Nephron progenitor cell (in vitro differentiated cells): Measurements from ENCODE around the gene FAM163B.

Experiments used
- DNase-seq: peaks from one replicate; pipeline ENCODE4 v3.0.0; 2021
- H3K27ac Mint-ChIP-seq: 2 replicates; pipeline ENCODE4 v1.8.0; 2021; ENCODE audit warnings: mild to moderate bottlenecking, moderate library complexity, mixed read lengths
- H3K27me3 Mint-ChIP-seq: 2 replicates; pipeline ENCODE4 v1.8.0; 2021; ENCODE audit warnings: mild to moderate bottlenecking, low read depth, mixed read lengths; ENCODE audit not compliant: poor library complexity
- H3K36me3 Mint-ChIP-seq: 2 replicates; pipeline ENCODE4 v1.8.0; 2021; ENCODE audit warnings: low read depth, mixed read lengths
- H3K4me1 Mint-ChIP-seq: 2 replicates; pipeline ENCODE4 v1.8.0; 2021; ENCODE audit warnings: mixed read lengths
- H3K4me3 Mint-ChIP-seq: 2 replicates; pipeline ENCODE4 v1.8.0; 2021; ENCODE audit warnings: mild to moderate bottlenecking, moderate library complexity, mixed read lengths
- H3K9me3 Mint-ChIP-seq: 2 replicates; pipeline ENCODE4 v1.8.0; 2021; ENCODE audit warnings: mild to moderate bottlenecking, moderate library complexity, mixed read lengths
- TF ChIP-seq, protein P1 (sequence below): fragments of 200-600 bp; sonication (generic); IDR thresholded peaks from 2 replicates; pipeline ENCODE4 v1.5.0; 2021; ENCODE audit warnings: antibody characterized with exemption

The FAM163B gene

DNA sequence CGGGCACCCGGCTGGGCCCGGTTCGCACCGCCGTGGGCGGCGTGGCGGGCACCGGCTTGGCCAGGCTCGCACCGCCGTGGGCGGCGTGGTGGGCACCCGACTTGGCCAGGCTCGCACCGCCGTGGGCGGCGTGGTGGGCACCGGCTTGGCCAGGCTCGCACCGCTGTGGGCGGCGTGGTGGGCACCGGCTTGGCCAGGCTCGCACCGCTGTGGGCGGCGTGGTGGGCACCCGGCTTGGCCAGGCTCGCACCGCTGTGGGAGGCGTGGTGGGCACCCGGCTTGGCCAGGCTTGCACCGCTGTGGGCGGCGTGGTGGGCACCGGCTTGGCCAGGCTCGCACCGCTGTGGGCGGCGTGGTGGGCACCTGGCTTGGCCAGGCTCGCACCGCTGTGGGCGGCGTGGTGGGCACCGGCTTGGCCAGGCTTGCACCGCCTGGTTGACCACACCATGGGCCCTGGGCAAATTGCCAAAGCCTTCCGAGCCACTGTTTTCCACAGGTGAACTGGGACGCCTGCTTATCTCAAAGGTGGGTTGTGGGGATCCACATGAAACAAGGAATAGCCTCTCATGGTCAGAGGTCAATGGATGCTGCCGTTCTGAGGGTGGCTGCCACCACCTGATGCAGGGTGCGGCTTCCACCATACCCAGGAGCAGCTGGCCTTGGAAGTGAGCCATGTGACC, 46.4 kb downstream of the FAM163B start:
- TF ChIP-seq, protein P1, sequence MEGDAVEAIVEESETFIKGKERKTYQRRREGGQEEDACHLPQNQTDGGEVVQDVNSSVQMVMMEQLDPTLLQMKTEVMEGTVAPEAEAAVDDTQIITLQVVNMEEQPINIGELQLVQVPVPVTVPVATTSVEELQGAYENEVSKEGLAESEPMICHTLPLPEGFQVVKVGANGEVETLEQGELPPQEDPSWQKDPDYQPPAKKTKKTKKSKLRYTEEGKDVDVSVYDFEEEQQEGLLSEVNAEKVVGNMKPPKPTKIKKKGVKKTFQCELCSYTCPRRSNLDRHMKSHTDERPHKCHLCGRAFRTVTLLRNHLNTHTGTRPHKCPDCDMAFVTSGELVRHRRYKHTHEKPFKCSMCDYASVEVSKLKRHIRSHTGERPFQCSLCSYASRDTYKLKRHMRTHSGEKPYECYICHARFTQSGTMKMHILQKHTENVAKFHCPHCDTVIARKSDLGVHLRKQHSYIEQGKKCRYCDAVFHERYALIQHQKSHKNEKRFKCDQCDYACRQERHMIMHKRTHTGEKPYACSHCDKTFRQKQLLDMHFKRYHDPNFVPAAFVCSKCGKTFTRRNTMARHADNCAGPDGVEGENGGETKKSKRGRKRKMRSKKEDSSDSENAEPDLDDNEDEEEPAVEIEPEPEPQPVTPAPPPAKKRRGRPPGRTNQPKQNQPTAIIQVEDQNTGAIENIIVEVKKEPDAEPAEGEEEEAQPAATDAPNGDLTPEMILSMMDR = no peak
- H3K27me3 Mint-ChIP-seq = peaks cover 9% of the 10 kb centered on the region
- no peaks in the 10 kb centered on the region for H3K36me3 Mint-ChIP-seq
- DNase-seq = no peak
- H3K4me3 Mint-ChIP-seq = no peak overlapping the region
- peaks cover 53% of the 10 kb centered on the region for H3K4me1 Mint-ChIP-seq
- no peaks in the 10 kb centered on the region for H3K9me3 Mint-ChIP-seq
- H3K27ac Mint-ChIP-seq = peak overlapping the region; percentile 68

DNA sequence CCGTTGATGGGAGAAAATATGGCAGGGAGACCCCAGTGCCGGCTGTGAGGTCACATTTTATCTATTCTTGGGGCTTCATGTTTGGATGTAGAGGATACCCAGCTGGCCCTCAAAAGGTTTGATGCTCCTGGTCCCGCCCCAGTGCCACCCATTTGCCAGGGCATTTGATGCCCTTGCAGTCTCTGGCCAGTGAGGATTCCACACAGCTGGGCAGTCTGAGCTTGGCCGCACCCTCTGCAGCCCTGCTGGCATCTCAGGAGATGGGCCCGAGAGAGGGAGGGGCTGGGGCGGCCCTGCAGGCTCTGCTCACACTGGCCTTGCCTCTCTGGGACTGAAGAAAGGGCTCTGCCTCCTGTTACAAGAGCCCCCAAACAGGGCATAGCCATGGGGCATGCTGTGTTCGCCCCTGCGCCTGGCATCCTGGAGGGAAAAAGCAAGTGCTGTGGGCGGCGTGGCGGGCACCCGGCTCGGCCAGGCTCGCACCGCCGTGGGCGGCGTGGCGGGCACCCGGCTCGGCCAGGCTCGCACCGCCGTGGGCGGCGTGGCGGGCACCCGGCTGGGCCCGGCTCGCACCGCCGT, 47.1 kb downstream of the FAM163B start:
- no peak overlapping the region for H3K4me3 Mint-ChIP-seq
- DNase-seq = no peak
- TF ChIP-seq, protein P1 = no peak
- no peak overlapping the region for H3K27ac Mint-ChIP-seq
- peaks cover 9% of the 10 kb centered on the region for H3K27me3 Mint-ChIP-seq
- no peaks in the 10 kb centered on the region for H3K9me3 Mint-ChIP-seq
- H3K4me1 Mint-ChIP-seq = peaks cover 55% of the 10 kb centered on the region
- no peaks in the 10 kb centered on the region for H3K36me3 Mint-ChIP-seq

DNA sequence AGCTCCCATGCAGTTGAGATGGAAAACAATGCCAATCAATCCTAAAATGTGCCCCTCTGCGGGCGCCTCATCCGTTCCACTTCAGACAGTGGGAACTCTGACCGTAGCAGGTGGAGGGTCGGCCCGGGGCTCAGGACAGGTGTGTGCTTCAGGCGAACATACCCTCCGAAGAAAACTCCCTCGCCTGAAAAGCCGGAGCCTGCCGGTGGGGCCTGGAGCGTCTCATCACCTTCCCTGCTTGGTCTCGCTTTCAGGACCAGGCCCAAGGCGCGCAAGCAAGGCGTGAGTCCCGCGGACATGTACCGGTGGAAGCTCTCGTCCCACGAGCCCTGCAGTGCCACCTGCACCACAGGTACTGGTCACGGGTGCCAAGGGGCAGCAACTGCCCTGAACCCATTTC, 48.2 kb downstream of the FAM163B start:
- Mint-ChIP-seq H3K36me3 (no peaks in the 10 kb centered on the region), H3K27ac (no peak overlapping the region), H3K9me3 (no peaks in the 10 kb centered on the region), H3K27me3 (peaks cover 9% of the 10 kb centered on the region), H3K4me1 (peaks cover 64% of the 10 kb centered on the region), H3K4me3 (no peak overlapping the region)
- TF ChIP-seq, protein P1 = no peak
- no peak for DNase-seq

DNA sequence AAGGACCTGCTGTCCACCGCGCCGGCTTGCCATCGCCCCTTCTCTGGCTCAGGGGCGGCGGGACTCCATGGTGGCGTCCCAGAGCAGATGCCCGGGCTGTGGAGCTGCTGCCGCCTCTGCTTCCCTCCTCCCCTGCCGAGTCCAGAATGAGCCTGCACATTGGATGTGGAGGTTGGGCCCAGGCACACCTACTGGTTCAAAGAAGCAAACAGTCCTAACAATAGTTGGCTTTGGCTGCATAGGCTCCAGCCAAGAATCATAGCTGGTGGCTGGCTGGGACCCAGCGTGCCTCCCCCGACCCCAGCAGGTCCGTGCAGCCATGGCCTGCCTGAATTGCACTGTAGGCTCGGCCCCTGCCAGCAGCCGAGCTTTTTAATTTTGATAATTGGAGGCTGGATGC, 48.9 kb downstream of the FAM163B start:
- no peaks in the 10 kb centered on the region for H3K9me3 Mint-ChIP-seq
- TF ChIP-seq, protein P1 = no peak
- H3K27ac Mint-ChIP-seq = no peak overlapping the region
- peaks cover 64% of the 10 kb centered on the region for H3K4me1 Mint-ChIP-seq
- peaks cover 9% of the 10 kb centered on the region for H3K27me3 Mint-ChIP-seq
- H3K4me3 Mint-ChIP-seq = no peak overlapping the region
- H3K36me3 Mint-ChIP-seq = no peaks in the 10 kb centered on the region
- no peak for DNase-seq

DNA sequence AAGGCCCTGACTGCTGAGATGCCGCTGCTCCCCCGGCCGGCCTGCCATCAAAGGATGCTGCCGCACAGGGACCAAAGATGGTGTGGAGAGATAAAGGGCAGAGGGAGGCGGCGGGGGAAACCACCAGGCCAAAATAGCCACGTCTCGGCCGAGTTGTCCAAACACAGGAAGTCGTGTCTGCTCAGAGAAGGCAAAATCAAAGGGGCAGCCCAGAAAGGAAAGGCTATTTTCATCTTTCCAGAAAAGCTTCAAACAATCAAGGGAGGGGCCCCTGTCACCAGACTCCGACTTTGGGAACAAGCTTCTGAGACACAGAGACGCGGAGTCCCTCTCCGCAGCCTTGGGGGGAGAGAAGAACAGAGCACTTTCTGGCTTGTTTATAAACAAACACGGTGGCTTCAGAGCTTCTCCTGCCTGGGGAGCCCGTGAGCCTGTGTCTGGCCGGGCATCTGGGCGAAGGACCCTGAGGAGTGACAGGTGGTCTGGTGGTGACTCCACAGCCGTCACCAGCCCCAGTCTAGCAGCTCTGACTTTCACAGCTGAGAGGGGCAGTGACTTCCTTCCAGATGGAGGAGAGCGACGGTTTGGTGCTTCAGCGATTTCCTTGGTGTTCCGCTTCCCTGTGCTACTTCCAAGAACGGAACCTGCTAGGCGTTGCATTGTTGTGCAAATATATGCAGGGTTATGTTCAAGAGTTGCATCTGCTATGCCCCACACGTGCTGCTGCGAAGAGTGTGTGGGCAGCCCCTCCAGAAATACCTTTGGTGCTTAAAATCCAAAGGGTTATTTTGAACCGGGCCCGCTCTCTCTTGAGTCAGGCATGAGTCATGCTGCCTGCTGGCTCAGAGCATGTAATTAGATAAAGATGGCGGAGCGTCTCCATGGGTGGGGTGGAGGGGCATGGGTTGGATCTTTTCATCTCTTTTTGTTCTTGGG, 50.7 kb downstream of the FAM163B start:
- TF ChIP-seq, protein P1 = no peak
- Mint-ChIP-seq H3K9me3 (no peaks in the 10 kb centered on the region), H3K4me1 (peaks cover 61% of the 10 kb centered on the region), H3K27ac (peak overlapping the region; percentile 94), H3K36me3 (no peaks in the 10 kb centered on the region), H3K4me3 (peak overlapping the region; percentile 66), H3K27me3 (peaks cover 5% of the 10 kb centered on the region)
- DNase-seq = no peak
